ENCODE measurements around the gene LYRM4.
A peak's percentile ranks its signal among the peaks of the same experiment; 100 is the strongest.

LYRM4 gene

GRCh38 chr6:5203546-5203945 lies 57.2 kb downstream of the LYRM4 start:
- no peak for DNase-seq

GRCh38 chr6:5202941-5203340 lies 57.8 kb downstream of the LYRM4 start:
- no peak for DNase-seq

- no peak for DNase-seq
Measured at GRCh38 chr6:5202206-5202605, 58.5 kb downstream of the LYRM4 start.

GRCh38 chr6:5201271-5201670 lies 59.5 kb downstream of the LYRM4 start:
- DNase-seq: no peak

GRCh38 chr6:5199702-5200101 lies 61.0 kb downstream of the LYRM4 start:
- no peak for DNase-seq

GRCh38 chr6:5199283-5199682 lies 61.5 kb downstream of the LYRM4 start:
- DNase-seq: no peak

- DNase-seq: no peak
Measured at GRCh38 chr6:5197084-5197483, 63.7 kb downstream of the LYRM4 start.

GRCh38 chr6:5192135-5192794 lies 68.5 kb downstream of the LYRM4 start:
- no peak for DNase-seq

GRCh38 chr6:5191722-5192121 lies 69.0 kb downstream of the LYRM4 start:
- no peak for DNase-seq

- DNase-seq: no peak
Measured at GRCh38 chr6:5191222-5191621, 69.5 kb downstream of the LYRM4 start.

- no peak for DNase-seq
Measured at GRCh38 chr6:5190507-5190906, 70.2 kb downstream of the LYRM4 start.

GRCh38 chr6:5188646-5189045 lies 72.1 kb downstream of the LYRM4 start:
- DNase-seq: no peak

GRCh38 chr6:5184878-5185277 lies 75.9 kb downstream of the LYRM4 start:
- DNase-seq: no peak

GRCh38 chr6:5184218-5184617 lies 76.5 kb downstream of the LYRM4 start:
- no peak for DNase-seq

GRCh38 chr6:5181510-5182317 lies 79.0 kb downstream of the LYRM4 start:
- DNase-seq: no peak

GRCh38 chr6:5180636-5181035 lies 80.1 kb downstream of the LYRM4 start:
- no peak for DNase-seq

- no peak for DNase-seq
Measured at GRCh38 chr6:5179917-5180316, 80.8 kb downstream of the LYRM4 start.

GRCh38 chr6:5178806-5179205 lies 81.9 kb downstream of the LYRM4 start:
- no peak for DNase-seq

- peak in 1 of 2 donors; percentile 16 for DNase-seq
Measured at GRCh38 chr6:5175635-5176034, 85.1 kb downstream of the LYRM4 start.

GRCh38 chr6:5174756-5175549 lies 85.8 kb downstream of the LYRM4 start:
- peak in 1 of 2 donors; percentile 60 for DNase-seq

GRCh38 chr6:5174244-5174643 lies 86.5 kb downstream of the LYRM4 start:
- peak; percentile 59 to 78 for DNase-seq

GRCh38 chr6:5173810-5174209 lies 86.9 kb downstream of the LYRM4 start:
- peak in 1 of 2 donors; percentile 7 for DNase-seq

- no peak for DNase-seq
Measured at GRCh38 chr6:5172897-5173474, 87.8 kb downstream of the LYRM4 start.
